ENCODE measurements around the gene NPC1L1.
"Not testable (repeated sequence)": the region's sequence is repeated elsewhere in the genome, so short reads cannot be mapped to it uniquely, and the experiment has no call there.

Gene NPC1L1

GRCh38 chr7:44518761-44519160 lies 22.4 kb downstream of the NPC1L1 start:
- H3K9me3 ChIP-seq (ENCODE audit: control insufficient read depth in 2 of 2, low read length in 2 of 2), result no peaks in the 10 kb centered on the region
- H3K9ac ChIP-seq (ENCODE audit: low read length in 2 of 2), result no peak overlapping the region
- H3K4me3 ChIP-seq (ENCODE audit: low read length in 2 of 2), result no peak overlapping the region
- H3K36me3 ChIP-seq (ENCODE audit: control insufficient read depth in 2 of 2, insufficient read depth in 2 of 2, low read length in 2 of 2), result no peaks in the 10 kb centered on the region
- no peak overlapping the region for H3K27ac ChIP-seq (ENCODE audit: low read length)
- H3K4me1 ChIP-seq (ENCODE audit: control insufficient read depth, insufficient read depth, low read length), result no peaks in the 10 kb centered on the region
- no peaks in the 10 kb centered on the region for H3K27me3 ChIP-seq (ENCODE audit: control insufficient read depth in 1 of 2, insufficient read depth in 2 of 2, low read length in 2 of 2)

DNA sequence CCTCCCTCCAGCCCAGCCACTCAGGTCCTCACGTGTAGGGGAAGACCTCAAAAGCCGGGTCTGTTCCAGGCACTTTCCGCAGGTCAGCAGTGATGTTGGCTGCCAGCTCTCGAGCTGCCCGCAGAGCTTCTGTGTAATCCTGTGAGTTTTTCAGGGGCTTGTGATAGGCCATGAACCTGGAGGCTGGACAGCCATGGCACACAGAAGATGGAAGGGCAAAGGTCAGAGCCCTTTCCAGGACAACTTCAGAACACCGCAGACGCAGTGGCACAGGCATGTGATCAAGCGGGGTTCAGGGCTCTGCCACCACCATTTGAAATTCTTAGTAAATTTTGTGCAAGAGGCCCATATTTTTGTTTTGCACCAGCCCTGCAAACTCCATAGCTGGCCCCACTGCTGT lies 24.0 kb downstream of the NPC1L1 start:
- no peak overlapping the region for H3K9ac ChIP-seq (ENCODE audit: low read length in 2 of 2)
- H3K4me1 ChIP-seq (ENCODE audit: control insufficient read depth, insufficient read depth, low read length), result no peaks in the 10 kb centered on the region
- H3K27ac ChIP-seq (ENCODE audit: low read length), result no peak overlapping the region
- H3K9me3 ChIP-seq (ENCODE audit: control insufficient read depth in 2 of 2, low read length in 2 of 2), result no peaks in the 10 kb centered on the region
- no peaks in the 10 kb centered on the region for H3K27me3 ChIP-seq (ENCODE audit: control insufficient read depth in 1 of 2, insufficient read depth in 2 of 2, low read length in 2 of 2)
- peaks cover 0 to 3% of the 10 kb centered on the region in 2 donors for H3K36me3 ChIP-seq (ENCODE audit: control insufficient read depth in 2 of 2, insufficient read depth in 2 of 2, low read length in 2 of 2)
- no peak overlapping the region for H3K4me3 ChIP-seq (ENCODE audit: low read length in 2 of 2)

DNA sequence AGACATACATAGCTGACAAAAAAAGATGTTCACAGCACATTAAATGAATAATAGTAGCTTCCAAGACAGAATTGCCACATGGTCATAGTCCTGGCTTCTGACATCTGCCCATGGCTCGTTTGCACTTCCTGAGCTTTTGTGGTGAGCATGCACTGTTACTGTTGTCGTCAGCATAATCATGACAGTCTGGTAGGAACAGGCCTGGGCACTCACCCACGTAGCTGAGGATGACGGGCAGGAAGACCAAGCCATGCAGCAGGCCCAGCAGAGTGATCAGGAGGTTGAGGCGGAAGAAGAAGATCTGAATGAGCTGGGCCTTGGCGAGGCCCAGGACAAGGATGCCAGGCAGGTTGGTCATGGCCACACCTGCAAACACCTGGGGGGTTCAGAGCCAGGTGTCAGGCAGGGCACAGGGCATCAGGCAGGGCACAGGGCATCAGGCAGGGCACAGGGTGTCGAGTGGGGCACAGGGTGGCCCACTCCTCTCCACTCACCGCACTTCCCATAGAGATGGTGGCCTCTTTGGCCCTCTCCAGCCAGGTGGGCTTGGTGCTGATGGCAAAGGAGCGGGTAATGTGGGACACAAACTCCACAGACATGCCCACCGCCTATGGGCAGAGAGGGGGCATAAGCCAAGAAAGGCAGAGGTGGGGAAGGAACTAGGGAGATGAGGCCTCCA lies 25.4 kb downstream of the NPC1L1 start:
- Histone ChIP-seq H3K27ac (ENCODE audit: low read length) (no peak overlapping the region), H3K4me3 (ENCODE audit: low read length in 2 of 2) (no peak overlapping the region), H3K27me3 (ENCODE audit: control insufficient read depth in 1 of 2, insufficient read depth in 2 of 2, low read length in 2 of 2) (no peaks in the 10 kb centered on the region), H3K4me1 (ENCODE audit: control insufficient read depth, insufficient read depth, low read length) (no peaks in the 10 kb centered on the region), H3K9me3 (ENCODE audit: control insufficient read depth in 2 of 2, low read length in 2 of 2) (no peaks in the 10 kb centered on the region), H3K9ac (ENCODE audit: low read length in 2 of 2) (no peak overlapping the region), H3K36me3 (ENCODE audit: control insufficient read depth in 2 of 2, insufficient read depth in 2 of 2, low read length in 2 of 2) (peaks cover 0 to 3% of the 10 kb centered on the region in 2 donors)

GRCh38 chr7:44512736-44513135 lies 28.4 kb downstream of the NPC1L1 start:
- Histone ChIP-seq H3K27ac (ENCODE audit: low read length) (no peak overlapping the region), H3K27me3 (ENCODE audit: control insufficient read depth in 1 of 2, insufficient read depth in 2 of 2, low read length in 2 of 2) (peaks cover 0 to 2% of the 10 kb centered on the region in 2 donors), H3K9me3 (ENCODE audit: control insufficient read depth in 2 of 2, low read length in 2 of 2) (no peaks in the 10 kb centered on the region), H3K4me1 (ENCODE audit: control insufficient read depth, insufficient read depth, low read length) (no peaks in the 10 kb centered on the region), H3K9ac (ENCODE audit: low read length in 2 of 2) (no peak overlapping the region), H3K36me3 (ENCODE audit: control insufficient read depth in 2 of 2, insufficient read depth in 2 of 2, low read length in 2 of 2) (peaks cover 0 to 3% of the 10 kb centered on the region in 2 donors), H3K4me3 (ENCODE audit: low read length in 2 of 2) (no peak overlapping the region)

GRCh38 chr7:44511863-44512468 lies 29.2 kb downstream of the NPC1L1 start:
- no peak overlapping the region for H3K9ac ChIP-seq (ENCODE audit: low read length in 2 of 2)
- no peaks in the 10 kb centered on the region for H3K4me1 ChIP-seq (ENCODE audit: control insufficient read depth, insufficient read depth, low read length)
- peaks cover 0 to 2% of the 10 kb centered on the region in 2 donors for H3K27me3 ChIP-seq (ENCODE audit: control insufficient read depth in 1 of 2, insufficient read depth in 2 of 2, low read length in 2 of 2)
- H3K36me3 ChIP-seq (ENCODE audit: control insufficient read depth in 2 of 2, insufficient read depth in 2 of 2, low read length in 2 of 2), result peaks cover 0 to 3% of the 10 kb centered on the region in 2 donors
- H3K27ac ChIP-seq (ENCODE audit: low read length), result no peak overlapping the region
- H3K4me3 ChIP-seq (ENCODE audit: low read length in 2 of 2), result no peak overlapping the region
- H3K9me3 ChIP-seq (ENCODE audit: control insufficient read depth in 2 of 2, low read length in 2 of 2), result no peaks in the 10 kb centered on the region

DNA sequence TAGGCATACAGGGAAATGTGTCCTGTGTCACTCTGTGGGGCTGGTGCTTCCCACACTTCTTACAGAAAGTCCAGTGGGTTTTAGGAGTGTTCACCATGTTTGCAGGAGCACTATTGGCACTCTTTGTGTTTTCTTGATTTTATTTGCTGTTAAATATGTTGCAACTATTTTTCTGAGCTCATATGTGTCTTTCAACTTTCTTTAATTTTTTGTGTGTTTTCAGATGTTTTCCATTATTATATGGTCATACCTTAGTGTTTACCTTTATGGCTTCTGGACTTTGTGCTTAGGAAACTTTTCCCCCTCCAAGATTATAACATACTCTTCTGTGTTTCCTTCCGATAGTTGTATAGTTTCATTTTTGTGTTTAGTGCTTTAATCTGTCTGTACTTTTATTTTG lies 29.9 kb downstream of the NPC1L1 start:
- no peak overlapping the region for H3K4me3 ChIP-seq (ENCODE audit: low read length in 2 of 2)
- H3K27ac ChIP-seq (ENCODE audit: low read length), result no peak overlapping the region
- peaks cover 0 to 2% of the 10 kb centered on the region in 2 donors for H3K27me3 ChIP-seq (ENCODE audit: control insufficient read depth in 1 of 2, insufficient read depth in 2 of 2, low read length in 2 of 2)
- H3K36me3 ChIP-seq (ENCODE audit: control insufficient read depth in 2 of 2, insufficient read depth in 2 of 2, low read length in 2 of 2), result peaks cover 0 to 3% of the 10 kb centered on the region in 2 donors
- H3K9me3 ChIP-seq (ENCODE audit: control insufficient read depth in 2 of 2, low read length in 2 of 2), result no peaks in the 10 kb centered on the region
- H3K9ac ChIP-seq (ENCODE audit: low read length in 2 of 2), result no peak overlapping the region
- H3K4me1 ChIP-seq (ENCODE audit: control insufficient read depth, insufficient read depth, low read length), result no peaks in the 10 kb centered on the region

DNA sequence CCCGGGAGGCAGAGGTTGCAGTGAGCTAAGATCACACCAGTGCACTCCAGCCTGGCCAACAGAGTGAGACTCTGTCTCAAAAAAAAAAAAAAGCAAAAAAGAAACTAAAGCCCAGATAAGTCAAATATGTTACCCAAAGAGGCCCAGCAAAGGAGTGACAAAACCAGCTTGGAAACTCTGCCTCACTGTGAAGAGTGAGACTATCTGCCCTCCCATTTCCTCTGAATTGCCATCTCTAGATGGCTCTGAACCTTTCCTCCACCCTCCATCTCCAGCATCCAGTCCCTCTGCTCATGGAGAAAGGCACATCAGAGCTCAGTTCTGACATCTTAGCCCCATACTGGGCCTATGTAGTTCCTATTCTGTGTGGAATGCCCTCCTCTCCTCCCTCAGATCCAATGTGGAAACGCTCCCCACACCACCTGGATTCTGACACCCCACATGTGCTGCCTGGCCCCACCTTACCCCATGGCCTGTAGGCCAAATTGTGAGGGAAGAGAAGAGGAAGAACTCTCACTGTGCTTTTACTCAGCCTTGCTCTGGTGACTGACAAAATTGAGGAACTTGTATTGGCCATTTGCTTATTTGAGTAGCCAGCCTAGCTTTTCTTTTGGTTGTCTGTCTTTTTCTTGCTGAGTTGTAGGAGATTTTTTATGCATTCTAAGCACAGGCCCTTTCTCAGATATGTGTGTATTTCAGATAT lies 32.7 kb downstream of the NPC1L1 start:
- H3K4me3 ChIP-seq (ENCODE audit: low read length in 2 of 2), result no peak overlapping the region
- H3K4me1 ChIP-seq (ENCODE audit: control insufficient read depth, insufficient read depth, low read length), result no peaks in the 10 kb centered on the region
- peaks cover 0 to 2% of the 10 kb centered on the region in 2 donors for H3K27me3 ChIP-seq (ENCODE audit: control insufficient read depth in 1 of 2, insufficient read depth in 2 of 2, low read length in 2 of 2)
- no peak overlapping the region for H3K9ac ChIP-seq (ENCODE audit: low read length in 2 of 2)
- H3K9me3 ChIP-seq (ENCODE audit: control insufficient read depth in 2 of 2, low read length in 2 of 2), result no peaks in the 10 kb centered on the region
- H3K36me3 ChIP-seq (ENCODE audit: control insufficient read depth in 2 of 2, insufficient read depth in 2 of 2, low read length in 2 of 2), result peaks cover 0 to 3% of the 10 kb centered on the region in 2 donors
- H3K27ac ChIP-seq (ENCODE audit: low read length), result no peak overlapping the region

DNA sequence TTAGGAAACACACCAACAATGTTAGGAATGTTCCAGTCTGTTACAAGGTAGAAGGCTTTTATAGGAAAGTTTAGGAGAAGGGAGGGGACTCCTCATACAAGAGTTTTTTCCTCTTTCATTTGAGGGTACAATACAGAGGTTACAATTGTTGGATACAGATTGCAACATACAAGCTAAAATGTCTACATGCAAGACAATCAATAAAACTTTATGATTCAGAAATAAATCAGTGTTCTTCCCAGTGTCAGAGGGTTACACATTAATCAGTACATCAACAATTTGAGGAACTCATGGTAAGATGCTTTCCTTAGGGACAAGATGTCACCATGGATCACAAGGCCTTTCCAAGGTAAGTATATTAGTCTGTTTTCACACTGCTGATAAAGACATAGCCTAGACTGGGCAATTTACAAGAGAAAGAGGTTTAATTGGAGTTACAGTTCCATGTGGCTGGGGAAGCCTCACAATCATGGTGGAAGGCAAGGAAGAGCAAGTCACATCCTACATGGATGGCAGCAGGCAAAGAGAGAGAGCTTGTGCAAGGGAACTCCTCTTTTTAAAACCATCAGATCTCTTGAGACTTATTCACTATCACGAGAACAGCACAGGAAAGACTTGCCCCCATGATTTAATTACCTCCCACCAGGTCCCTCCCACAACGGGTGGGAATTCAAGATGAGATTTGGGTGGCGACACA lies 34.4 kb downstream of the NPC1L1 start:
- not testable (repeated sequence) for H3K4me1 ChIP-seq (ENCODE audit: control insufficient read depth, insufficient read depth, low read length); H3K27me3 ChIP-seq (ENCODE audit: control insufficient read depth in 1 of 2, insufficient read depth in 2 of 2, low read length in 2 of 2); H3K36me3 ChIP-seq (ENCODE audit: control insufficient read depth in 2 of 2, insufficient read depth in 2 of 2, low read length in 2 of 2); H3K9me3 ChIP-seq (ENCODE audit: control insufficient read depth in 2 of 2, low read length in 2 of 2); H3K9ac ChIP-seq (ENCODE audit: low read length in 2 of 2); H3K27ac ChIP-seq (ENCODE audit: low read length); H3K4me3 ChIP-seq (ENCODE audit: low read length in 2 of 2)

DNA sequence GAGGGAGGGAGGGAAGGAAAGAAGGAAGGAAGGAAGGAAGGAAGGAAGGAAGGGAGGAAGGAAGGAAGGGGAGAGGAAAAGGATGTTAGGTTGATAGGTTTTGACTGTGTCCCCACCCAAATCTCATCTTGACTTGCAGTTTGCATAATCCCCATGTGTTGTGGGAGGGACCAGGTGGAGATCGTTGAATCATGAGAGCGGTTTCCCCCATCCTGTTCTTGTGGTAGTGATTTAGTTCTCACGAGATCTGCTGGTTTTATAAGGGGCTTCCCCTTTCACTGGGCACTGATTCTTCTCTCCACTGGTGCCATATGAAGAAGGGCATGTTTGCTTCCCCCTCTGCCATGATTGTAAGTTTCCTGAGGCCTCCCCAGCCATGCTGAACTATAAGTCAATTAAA lies 35.5 kb downstream of the NPC1L1 start:
- no peaks in the 10 kb centered on the region for H3K36me3 ChIP-seq (ENCODE audit: control insufficient read depth in 2 of 2, insufficient read depth in 2 of 2, low read length in 2 of 2)
- H3K27ac ChIP-seq (ENCODE audit: low read length), result no peak overlapping the region
- H3K27me3 ChIP-seq (ENCODE audit: control insufficient read depth in 1 of 2, insufficient read depth in 2 of 2, low read length in 2 of 2), result peaks cover 0 to 2% of the 10 kb centered on the region in 2 donors
- no peaks in the 10 kb centered on the region for H3K9me3 ChIP-seq (ENCODE audit: control insufficient read depth in 2 of 2, low read length in 2 of 2)
- no peak overlapping the region for H3K4me3 ChIP-seq (ENCODE audit: low read length in 2 of 2)
- no peaks in the 10 kb centered on the region for H3K4me1 ChIP-seq (ENCODE audit: control insufficient read depth, insufficient read depth, low read length)
- H3K9ac ChIP-seq (ENCODE audit: low read length in 2 of 2), result no peak overlapping the region

GRCh38 chr7:44498230-44498954 lies 42.7 kb downstream of the NPC1L1 start:
- Histone ChIP-seq H3K36me3 (ENCODE audit: control insufficient read depth in 2 of 2, insufficient read depth in 2 of 2, low read length in 2 of 2) (no peaks in the 10 kb centered on the region), H3K27me3 (ENCODE audit: control insufficient read depth in 1 of 2, insufficient read depth in 2 of 2, low read length in 2 of 2) (no peaks in the 10 kb centered on the region), H3K4me3 (ENCODE audit: low read length in 2 of 2) (no peak overlapping the region), H3K9me3 (ENCODE audit: control insufficient read depth in 2 of 2, low read length in 2 of 2) (no peaks in the 10 kb centered on the region), H3K9ac (ENCODE audit: low read length in 2 of 2) (no peak overlapping the region), H3K4me1 (ENCODE audit: control insufficient read depth, insufficient read depth, low read length) (no peaks in the 10 kb centered on the region), H3K27ac (ENCODE audit: low read length) (no peak overlapping the region)
